ENCODE results near the gene ETHE1.
A peak's percentile ranks its signal among the peaks of the same experiment; 100 is the strongest.

The ETHE1 gene

DNA sequence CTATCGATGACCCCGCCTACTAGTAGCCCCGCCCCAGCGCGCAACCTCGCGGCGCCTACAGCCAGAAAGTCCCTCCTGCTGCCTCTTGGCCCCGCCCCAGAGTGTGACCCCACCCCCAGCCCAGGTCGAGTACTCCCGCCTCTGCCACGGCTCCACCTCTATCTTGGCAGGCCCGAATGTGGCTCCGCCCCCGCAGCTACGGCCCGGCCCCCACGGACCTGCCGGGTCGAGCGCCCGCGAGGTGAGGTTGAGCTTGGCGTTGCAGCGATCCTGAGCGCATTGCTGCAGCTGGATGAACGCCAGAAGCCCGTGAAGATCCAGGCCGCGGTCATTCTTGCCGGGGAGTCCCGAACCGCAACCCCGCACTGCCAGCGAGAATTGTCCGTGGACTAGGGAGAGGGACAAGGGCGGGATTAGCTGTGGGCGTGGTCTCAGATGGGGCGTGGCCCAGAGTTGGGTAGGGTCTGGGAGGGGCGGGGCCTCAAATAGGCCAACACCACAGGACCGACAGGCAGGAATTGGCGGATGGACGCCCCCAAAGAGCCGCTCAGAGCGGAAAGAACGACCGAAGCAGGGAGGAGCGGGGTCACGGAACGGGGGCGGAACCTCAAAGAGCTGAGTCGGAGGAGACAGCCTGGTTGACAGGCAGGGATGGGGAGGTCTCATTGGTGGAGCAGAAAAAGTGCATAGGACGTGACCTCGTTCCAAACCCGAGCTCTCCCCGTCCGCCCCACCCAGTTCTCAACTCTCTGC lies 63.4 kb downstream of the ETHE1 start:
- peak; percentile 96 for DNase-seq

DNA sequence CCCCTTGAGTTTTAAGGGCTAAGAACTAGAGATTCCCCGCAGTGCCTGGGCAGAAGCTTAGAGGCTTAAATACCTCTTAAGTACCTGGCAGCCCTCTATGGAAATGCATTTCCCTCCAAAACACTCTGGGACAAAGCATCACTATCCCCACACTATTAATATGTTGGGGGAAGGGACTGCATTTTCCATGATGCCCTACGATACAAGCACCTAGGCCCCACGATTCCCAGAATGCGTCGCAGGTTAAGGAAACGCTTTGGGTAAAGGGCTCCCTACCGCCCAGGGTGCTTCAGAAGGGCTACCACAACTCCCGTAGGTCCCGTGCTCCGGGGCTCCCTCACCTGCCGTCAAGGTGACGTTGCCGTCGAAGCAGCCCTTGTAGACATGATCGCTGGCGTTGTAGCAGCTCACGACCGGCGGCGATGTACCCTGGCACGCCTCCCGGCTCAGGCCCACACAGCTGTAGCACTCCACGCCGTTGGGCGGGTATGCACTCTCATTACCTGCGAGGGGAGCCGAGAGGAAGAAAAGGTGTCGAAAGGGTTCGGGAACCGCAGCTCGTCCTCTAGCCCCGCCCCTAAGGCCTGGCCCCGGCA lies 64.1 kb downstream of the ETHE1 start:
- DNase-seq, result no peak

DNA sequence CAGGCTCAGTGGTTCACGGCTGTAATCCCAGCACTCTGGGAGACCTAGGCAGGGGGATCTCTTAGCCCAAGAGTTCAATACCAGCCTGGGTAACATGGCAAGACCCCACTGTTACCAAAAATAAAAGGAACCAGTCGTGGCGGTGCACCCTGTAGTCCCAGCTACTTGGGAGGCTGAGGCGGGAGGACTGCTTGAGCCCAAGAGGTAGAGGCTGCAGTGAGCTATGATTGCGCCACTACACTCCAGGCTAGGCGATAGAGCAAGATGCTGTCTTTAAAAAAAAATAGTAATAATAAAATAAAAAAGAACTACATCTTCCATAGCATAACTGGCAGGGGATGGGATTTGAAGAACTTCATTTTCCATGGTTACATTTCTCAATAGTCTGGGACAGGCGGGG lies 64.6 kb downstream of the ETHE1 start:
- no peak for DNase-seq

DNA sequence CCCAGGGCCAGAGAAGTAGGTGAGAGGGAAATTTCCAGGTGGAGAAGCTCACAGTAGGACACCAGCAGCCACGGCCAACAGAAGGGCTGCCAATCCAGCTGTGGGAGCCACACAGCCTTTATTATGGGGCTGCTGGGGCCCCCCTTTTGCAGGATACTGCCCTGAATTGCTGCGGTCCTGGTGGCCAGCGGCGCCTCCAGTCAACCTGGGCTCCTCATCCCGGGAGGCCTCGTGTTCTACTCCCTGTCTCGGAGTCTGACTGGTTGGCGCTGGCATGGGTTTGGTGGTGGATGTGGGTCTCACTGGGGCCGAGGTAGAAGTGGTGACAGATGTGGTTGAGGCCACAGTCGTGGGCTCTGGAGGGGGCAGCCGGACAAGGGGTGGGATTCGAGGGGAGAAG lies 65.7 kb downstream of the ETHE1 start:
- no peak for DNase-seq

DNA sequence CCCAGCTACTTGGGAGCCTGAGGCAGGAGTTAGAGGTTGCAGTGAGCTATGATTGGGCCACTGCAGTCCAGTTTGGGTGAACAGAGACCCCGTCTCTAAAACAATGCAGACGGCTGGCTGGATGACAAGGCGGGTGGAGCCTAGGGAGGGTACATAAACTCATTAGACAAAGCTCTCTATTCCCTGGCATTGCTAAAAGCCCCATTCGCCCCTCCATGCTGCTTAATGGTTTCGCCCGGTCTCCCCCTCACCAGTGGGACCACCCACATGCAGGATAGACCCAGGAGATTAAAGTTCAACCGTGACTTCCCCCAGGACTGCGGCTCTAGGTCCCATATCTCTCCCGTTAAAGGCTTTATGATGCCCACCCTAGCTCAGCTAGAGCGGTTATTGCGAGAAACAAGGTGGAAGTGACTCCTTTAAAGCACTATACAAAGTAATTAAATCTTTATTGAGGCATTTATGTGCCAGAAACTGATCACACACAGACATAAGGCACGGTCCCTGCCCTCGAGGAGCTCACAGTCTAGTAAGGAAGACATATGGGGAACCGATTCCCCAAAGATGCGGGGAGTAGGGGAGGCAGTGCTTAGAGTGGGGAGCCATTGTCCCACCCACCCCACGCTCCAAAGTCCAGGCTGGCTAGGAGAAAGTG lies 66.5 kb downstream of the ETHE1 start:
- DNase-seq, result no peak

DNA sequence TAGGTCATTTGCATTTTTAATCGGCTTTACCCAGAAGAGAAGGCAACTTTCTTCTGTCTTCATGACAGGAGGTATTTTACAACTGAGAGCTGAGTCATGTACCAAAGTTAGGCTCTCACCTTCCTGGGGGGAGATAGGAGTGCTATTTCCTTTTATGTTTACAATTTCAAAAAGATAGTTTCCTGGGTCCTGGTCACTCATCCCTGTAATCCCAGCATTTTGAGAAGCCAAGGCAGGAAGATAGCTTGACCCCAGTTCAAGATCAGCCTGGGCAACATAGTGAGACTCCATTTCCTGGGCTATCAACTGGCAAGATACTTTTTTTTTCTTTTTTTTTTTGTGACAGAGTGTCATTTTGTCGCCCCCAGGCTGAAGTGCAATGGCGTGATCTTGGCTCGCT lies 69.2 kb downstream of the ETHE1 start:
- DNase-seq, result no peak

Data from NCI-H1105 (cell line).